HG03045 (cell line): Measurements from ENCODE around the gene FOXD4L3.
"Not testable (repeated sequence)": the region's sequence is repeated elsewhere in the genome, so short reads cannot be mapped to it uniquely, and the experiment has no call there.

ENCODE experiments used
- ATAC-seq: cut with Tn5 transposase; IDR thresholded peaks from one replicate; pipeline ENCODE4 v1.9.1; 2021; ENCODE audit warnings: mild to moderate bottlenecking, moderate library complexity; ENCODE audit not compliant: unreplicated experiment

FOXD4L3 gene

DNA sequence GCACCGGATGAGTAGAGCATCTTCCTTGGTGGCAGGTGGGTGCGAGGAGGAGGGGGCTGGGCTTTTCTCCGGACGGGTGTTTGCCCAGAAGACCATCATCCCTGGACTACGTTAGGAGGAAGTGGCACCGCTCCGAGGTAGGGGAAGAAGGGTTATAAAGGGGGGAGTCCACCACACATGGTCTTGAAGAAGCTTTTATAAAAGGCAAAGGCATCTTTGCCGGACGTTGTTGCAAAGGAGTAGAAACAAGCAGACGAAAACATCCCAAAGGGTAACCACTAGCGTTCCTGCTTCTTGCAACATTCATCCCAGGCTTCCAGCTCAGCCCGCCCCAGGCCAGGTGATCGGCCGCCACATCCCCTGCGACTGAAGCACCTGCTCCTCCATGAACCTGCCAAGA lies at the start of gene FOXD4L3:
Gene FOXD4L3 (plus strand): TSS at position 301 of the 400 bp plus-strand sequence. CDS start 85 bp downstream, at position 386.
- not testable (repeated sequence) for ATAC-seq

GRCh38 chr9:68281041-68281440 lies 21.6 kb upstream of the FOXD4L3 start:
- ATAC-seq: not testable (repeated sequence)

- not testable (repeated sequence) for ATAC-seq
These were observed 1.1 kb downstream of the FOXD4L3 start for GRCh38 chr9:68303771-68304170.

DNA sequence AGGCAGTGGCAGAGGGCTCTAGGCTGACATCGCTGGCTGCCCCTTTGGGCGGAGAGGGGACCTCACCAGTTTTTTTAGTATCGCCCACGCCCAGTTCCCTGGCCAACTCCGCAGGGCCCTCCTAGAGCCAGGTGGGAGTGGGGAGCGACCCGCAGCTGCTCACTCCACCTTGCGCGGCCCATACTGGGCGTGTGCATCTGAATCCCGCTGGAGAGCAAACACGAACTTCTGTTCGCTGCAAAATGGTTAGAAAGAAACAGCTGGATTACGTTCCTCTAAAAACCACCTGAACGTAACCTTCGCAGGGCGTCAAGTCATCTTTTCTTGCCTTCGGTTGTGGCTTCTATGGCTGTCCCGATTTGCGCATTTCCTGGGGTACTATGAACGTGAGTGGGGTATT lies 1.5 kb downstream of the FOXD4L3 start:
- not testable (repeated sequence) for ATAC-seq

DNA sequence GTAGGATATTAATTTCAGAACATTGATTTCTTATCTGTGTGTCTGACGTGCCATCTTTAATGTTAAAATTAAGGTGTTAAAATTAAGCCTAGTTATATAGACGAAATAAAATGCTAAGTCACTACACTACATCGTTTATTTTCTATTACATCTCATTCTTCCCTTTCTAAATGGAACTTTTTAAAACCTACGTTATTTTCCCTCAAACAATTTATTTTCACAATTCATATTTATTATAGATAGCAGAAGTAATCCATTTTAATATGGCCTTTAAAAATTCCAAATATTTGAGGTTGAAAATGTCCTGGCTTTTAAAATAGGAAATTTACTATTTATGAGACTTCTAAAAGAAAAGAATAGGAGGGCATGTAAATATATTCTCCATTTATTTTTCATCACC lies 2.1 kb downstream of the FOXD4L3 start:
- not testable (repeated sequence) for ATAC-seq

DNA sequence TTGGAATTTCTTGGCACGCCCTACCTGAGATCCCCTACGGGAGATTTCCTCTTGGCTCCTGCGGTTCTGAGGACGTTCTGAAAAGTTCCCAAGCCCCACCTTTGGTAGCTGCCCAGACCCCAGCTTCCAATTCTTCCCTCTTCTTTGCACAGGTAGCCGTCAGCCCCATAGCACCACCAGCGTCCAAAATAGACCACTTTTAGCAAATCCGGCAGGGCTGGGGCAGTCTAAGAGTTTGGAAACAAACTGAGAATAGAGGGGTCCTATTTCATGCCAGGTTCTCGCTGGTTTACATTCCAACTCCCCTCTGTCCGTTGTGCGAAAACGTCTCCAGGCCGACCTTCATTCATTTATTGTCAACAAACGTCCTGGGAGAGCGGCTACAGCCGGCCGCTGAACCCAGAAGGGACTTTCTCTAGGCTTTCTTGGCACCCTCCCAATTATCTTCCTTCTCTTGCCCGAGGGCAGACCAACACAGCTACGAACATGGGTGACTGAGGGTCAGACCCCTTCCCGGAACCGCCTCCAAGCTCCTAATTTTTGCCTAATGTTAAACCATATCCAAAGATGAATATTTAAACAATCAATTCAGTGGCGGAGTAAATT lies 3.1 kb downstream of the FOXD4L3 start:
- not testable (repeated sequence) for ATAC-seq

DNA sequence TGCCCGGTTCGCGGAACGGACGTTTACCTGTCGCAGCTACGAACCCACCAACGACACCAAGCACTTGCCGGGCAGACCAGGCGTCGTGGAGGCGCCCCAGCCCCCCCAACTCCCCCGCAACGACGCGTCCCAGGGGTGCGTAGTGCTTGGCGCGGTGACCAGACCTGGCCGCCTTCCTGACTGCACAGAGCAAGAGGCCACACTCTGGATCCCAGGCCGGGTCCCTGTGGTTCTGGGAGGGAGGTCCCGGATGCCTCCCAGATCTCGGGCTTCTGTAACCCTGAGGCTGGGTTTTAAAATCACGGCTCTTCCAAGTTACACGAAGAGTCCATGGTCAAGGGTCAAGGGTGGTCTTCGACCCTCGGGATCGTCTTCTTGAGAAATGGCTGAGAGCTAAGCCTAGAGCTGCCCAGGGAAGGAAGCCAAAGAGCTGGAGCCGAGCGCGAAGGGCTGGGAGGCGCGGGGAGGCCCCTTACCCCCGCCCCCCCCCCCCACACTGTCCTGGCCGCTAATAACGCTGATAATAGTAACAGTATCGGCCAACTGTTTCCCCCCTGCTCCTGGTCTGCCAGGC lies 3.8 kb downstream of the FOXD4L3 start:
- ATAC-seq: not testable (repeated sequence)

DNA sequence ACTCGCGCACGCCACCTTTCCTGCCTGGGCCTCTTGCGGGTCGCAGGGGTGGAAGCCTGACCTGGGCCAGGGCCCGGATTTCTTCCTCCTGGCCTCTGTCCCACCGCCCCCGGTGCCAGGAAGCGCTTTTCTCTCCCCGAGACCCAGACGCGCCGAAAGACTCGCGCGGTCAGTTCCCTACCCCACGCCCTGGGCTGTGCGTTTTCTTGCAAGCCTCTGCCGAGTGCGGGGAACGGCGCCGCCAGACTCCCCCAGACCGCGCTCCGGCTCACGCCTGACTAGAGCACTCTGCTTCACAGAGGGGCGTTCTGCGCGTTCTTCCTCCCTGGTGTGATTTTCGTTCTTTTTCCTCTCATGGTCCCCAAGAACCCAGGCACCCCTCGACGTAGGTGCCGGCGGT lies 4.5 kb downstream of the FOXD4L3 start:
- ATAC-seq: not testable (repeated sequence)

DNA sequence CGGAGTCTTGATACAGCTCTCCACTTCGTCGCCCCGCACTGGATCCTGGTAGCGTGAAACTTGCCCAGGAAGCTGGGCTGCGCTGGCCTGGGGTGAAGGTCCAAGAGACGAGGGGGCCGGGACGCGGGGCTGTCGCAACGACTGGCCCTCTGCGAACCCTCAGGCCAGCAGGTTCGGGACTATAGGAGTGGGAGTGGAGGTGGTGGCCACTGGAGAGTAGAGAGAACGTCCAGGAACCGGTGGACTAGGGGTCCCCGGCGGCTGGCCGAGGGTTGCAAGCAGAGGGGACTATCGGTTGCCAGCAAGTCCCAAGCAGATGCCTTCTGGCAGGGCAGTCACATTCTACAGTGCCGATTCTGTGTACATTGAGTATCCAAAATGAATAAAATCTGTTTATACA lies 5.0 kb downstream of the FOXD4L3 start:
- not testable (repeated sequence) for ATAC-seq

GRCh38 chr9:68311208-68311607 lies 8.5 kb downstream of the FOXD4L3 start:
- ATAC-seq: not testable (repeated sequence)

DNA sequence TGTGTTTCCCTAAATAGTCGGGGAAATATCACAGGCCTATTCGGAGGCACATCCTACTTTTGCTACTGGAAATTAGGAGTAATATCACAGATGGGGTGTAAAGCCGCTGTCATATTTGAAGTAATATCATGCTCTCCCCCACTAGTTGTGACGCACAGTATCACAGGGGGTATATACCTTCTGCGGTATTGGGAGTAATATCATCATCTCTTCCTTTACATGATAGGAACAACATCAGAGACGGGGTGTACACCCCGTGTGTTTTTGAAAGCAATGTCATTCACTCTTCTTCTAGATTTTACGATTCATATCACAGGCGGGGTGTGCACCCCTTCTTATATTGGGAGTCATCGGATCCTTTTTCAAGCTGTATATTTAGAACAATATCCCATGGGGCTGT lies 15.5 kb downstream of the FOXD4L3 start:
- ATAC-seq: not testable (repeated sequence)

GRCh38 chr9:68323749-68324148 lies 21.1 kb downstream of the FOXD4L3 start:
- ATAC-seq: not testable (repeated sequence)

GRCh38 chr9:68324518-68324917 lies 21.9 kb downstream of the FOXD4L3 start:
- not testable (repeated sequence) for ATAC-seq

GRCh38 chr9:68329106-68329505 lies 26.4 kb downstream of the FOXD4L3 start:
- not testable (repeated sequence) for ATAC-seq

DNA sequence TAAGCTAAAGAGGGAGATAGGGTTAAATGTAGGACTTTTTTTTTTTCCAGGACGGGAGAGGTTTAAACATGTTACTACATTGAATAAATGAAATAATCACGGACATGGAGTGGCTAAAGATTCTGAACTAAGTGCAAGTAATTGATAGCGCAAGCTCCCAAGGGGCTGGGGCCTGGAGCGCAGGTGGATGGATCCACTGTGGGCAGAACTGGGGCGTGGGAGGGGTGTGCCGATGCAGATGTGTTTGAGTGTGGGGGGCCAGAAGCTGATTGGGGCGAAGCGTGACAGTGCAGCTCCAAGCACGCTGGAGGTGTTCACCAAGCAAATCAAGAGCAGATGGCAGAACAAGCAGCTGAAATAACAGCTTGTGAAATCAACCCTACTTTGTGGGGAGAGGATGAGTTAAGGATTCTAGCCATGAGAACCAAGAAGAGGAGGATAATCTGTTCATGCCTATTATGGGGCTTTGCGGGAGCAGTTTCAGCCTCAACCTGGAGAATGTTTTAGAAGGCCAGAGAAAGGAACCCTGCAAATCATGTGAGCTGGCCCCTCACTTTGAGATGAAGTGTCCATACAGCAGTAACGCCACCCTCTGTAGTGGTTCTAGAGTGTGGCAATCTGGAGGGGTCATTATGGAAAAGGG lies 28.0 kb downstream of the FOXD4L3 start:
- not testable (repeated sequence) for ATAC-seq

GRCh38 chr9:68332122-68332521 lies 29.5 kb downstream of the FOXD4L3 start:
- not testable (repeated sequence) for ATAC-seq

DNA sequence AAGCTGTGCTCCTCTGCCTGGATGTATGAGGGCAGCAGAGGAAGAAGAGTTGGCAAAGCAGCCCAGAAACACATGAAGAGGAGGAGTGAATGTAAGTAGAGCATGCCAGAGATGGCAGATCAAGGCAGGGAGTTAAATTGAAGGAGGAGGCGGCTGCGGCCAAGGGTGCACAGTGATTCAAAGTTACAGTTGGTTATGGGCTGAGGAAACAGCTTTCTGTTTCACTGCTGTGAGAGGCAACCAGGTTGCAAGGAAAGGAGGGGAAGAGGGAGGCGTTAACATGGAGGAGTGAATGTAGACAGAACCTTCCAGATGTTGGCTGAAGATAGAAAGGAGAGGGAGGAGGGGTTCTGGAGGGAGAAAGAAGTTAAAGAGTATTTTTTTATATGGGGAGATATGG lies 33.3 kb downstream of the FOXD4L3 start:
- ATAC-seq: not testable (repeated sequence)

GRCh38 chr9:68336639-68337339 lies 34.1 kb downstream of the FOXD4L3 start:
- ATAC-seq: not testable (repeated sequence)

- ATAC-seq: not testable (repeated sequence)
These were observed 35.3 kb downstream of the FOXD4L3 start for GRCh38 chr9:68338000-68338399.

DNA sequence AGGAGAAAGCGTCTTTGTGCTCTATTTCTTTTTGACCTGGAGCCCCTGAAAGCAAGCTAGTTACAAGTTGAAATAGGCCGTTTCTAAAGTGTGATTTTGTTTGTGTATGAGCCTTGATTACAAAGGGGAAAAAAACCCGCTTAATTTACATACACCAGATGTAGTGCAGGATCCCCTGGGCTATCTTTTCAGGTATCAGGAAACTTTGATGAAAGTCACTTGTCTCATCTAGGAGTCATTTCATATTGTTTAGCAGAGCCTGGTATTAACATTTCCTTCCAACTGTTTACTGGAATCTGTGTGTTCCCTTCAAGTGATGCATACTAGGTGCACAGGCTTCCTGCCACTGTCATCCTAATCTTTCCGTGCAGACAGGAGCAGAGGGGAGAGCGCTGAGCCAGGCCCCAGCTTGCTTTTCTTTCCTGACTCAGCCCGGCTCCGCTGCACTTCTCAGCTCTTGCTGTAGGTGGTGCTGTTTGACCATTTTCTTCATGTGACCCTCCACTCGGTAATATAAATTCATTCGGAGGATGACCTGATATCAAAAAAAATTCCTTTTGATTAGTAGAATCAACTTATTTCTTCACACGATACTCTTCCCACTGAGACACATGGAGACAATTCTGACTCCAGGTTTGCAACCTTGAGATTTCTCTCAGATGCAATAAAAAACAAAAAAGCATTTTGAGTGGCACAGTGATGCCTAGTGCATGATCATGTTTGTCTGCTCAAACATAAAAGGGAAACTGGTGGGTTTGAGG lies 39.8 kb downstream of the FOXD4L3 start:
- not testable (repeated sequence) for ATAC-seq

DNA sequence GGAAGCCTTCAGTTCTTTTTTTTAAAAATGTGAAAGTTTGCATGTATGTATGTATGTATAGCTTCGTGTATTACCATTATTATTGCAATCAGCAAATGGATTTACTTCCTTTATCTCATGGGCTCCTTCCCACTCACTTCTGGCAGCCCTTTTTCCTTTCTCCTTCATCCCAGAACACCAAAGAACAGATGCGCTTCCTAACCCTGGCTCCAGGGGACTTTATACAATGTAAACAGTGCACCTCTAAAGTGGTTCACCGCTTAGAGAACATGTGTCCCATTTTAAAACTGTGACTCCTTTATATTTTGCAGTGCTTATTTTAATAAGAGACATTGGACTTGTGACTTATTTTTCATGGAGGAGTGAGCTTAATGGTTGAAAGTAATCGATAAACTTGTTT lies 40.6 kb downstream of the FOXD4L3 start:
- not testable (repeated sequence) for ATAC-seq
